Hepatic stellate cell (primary cell): ENCODE data around the gene ATP6V1A.
"Not testable (repeated sequence)": the region's sequence is repeated elsewhere in the genome, so short reads cannot be mapped to it uniquely, and the experiment has no call there.

Experiments used
- DNase-seq: peaks from one replicate; pipeline ENCODE4 v3.0.0; 2011; ENCODE audit warnings: low spot score

ATP6V1A gene

GRCh38 chr3:113828600-113828999 lies 81.8 kb downstream of the ATP6V1A start:
- DNase-seq, result no peak

DNA sequence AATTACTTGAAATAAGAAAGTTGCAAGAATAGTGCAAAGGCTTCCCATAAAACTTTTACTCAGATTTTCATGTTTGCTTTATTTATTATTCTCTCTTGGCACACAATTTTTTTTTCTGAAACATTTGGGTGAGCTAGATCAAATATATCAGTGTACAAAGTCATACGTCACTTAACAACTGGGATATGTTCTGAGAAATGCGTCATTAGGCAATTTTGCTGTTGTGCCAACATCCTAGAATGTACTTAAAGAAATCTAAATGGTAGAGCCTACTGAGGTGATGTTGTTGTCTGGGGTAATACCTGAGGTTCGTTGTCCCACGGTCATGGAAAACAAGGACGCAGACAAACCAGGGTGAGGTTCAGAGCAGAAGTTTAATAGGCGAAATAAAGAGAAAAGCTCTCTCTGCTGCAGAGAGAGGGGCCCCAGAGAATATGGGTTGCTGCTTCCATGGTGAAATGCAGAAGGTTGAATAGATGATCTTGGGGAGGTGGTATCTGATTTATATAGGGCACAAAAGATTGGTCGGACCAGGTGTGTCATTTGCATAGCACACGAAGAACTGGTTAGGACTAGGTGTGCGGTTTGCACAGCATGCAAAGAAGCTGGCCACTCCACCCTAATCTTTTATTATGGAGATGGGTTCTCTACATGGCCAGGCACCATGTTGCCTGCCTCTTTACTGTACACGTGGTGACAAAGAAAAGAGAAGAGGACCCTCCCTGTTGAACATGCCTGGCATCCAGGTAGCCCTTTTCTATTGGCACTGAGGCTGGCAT lies 82.9 kb downstream of the ATP6V1A start:
- no peak for DNase-seq

DNA sequence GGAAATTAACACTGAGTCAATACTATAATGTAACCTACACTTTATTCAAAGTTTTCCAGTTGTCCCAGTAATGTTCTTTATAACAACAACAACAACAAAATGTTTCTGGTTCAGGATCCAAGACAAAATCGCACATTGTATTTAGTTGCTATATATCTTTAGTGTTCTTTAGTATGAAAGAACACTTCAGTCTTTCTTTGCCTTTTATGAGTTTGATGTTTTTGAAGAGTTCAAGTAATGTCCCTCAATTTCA lies 84.2 kb downstream of the ATP6V1A start:
- no peak for DNase-seq

- no peak for DNase-seq
These were observed 85.8 kb downstream of the ATP6V1A start for GRCh38 chr3:113832477-113833164.

- DNase-seq, result no peak
These were observed 88.1 kb downstream of the ATP6V1A start for GRCh38 chr3:113834983-113835382.

GRCh38 chr3:113838631-113839209 lies 91.9 kb downstream of the ATP6V1A start, which contains the start of gene GRAMD1C:
Gene GRAMD1C, plus strand, starts transcription at chr3:113838788. Its CDS starts 122 bp downstream, at chr3:113838910.
- peak; percentile 76 for DNase-seq

GRCh38 chr3:113839551-113839950 lies 92.7 kb downstream of the ATP6V1A start:
- no peak for DNase-seq

- DNase-seq, result peak; percentile 32
These were observed 97.9 kb downstream of the ATP6V1A start for GRCh38 chr3:113844622-113845222.

- DNase-seq, result no peak
These were observed 100.4 kb downstream of the ATP6V1A start for GRCh38 chr3:113847247-113847646.

GRCh38 chr3:113847664-113848461 lies 101.0 kb downstream of the ATP6V1A start:
- no peak for DNase-seq

- not testable (repeated sequence) for DNase-seq
These were observed 102.2 kb downstream of the ATP6V1A start for GRCh38 chr3:113849071-113849470.

GRCh38 chr3:113849841-113850240 lies 103.0 kb downstream of the ATP6V1A start:
- not testable (repeated sequence) for DNase-seq

- not testable (repeated sequence) for DNase-seq
These were observed 103.6 kb downstream of the ATP6V1A start for GRCh38 chr3:113850391-113850790.

GRCh38 chr3:113852506-113852905 lies 105.7 kb downstream of the ATP6V1A start:
- no peak for DNase-seq
